ENCODE measurements around the gene PGS1. TPM values are rescaled to one million over a fixed set of nuclear protein-coding genes. Genes with fewer than 3 reads are reported as not detected.

The PGS1 gene
- polyA plus RNA-seq, 2 donors, result 13.9 to 14.2 TPM

GRCh38 chr17:78362671-78363070, 15.8 kb upstream of the PGS1 start:
- H3K9me3 ChIP-seq (ENCODE audit: control insufficient read depth in 2 of 2, insufficient read depth in 1 of 2, low read depth in 1 of 2, low read length in 1 of 2), result no peaks in the 10 kb centered on the region
- no peak overlapping the region for H3K27ac ChIP-seq (ENCODE audit: low read depth in 2 of 2, low read length in 1 of 2)
- H3K27me3 ChIP-seq (ENCODE audit: control insufficient read depth in 1 of 2, insufficient read depth in 2 of 2, low read length in 2 of 2), result no peaks in the 10 kb centered on the region
- 84 to 85% methylated on average over 7 of the region's 7 CpGs for WGBS, 2 donors
- no peak overlapping the region for H3K4me3 ChIP-seq (ENCODE audit: low read depth in 1 of 2, low read length in 2 of 2)
- peaks cover 0 to 16% of the 10 kb centered on the region in 2 donors for H3K4me1 ChIP-seq (ENCODE audit: control insufficient read depth in 2 of 2, insufficient read depth in 2 of 2, low read length in 1 of 2)
- peaks cover 1% of the 10 kb centered on the region in 2 donors for H3K36me3 ChIP-seq (ENCODE audit: control insufficient read depth in 2 of 2, insufficient read depth in 2 of 2, low read length in 1 of 2)

GRCh38 chr17:78364436-78365281, 13.8 kb upstream of the PGS1 start:
- 65 to 73% methylated on average over 26 of the region's 26 CpGs for WGBS, 2 donors
- Histone ChIP-seq H3K36me3 (ENCODE audit: control insufficient read depth in 2 of 2, insufficient read depth in 2 of 2, low read length in 1 of 2) (no peaks in the 10 kb centered on the region), H3K9me3 (ENCODE audit: control insufficient read depth in 2 of 2, insufficient read depth in 1 of 2, low read depth in 1 of 2, low read length in 1 of 2) (no peaks in the 10 kb centered on the region), H3K27me3 (ENCODE audit: control insufficient read depth in 1 of 2, insufficient read depth in 2 of 2, low read length in 2 of 2) (no peaks in the 10 kb centered on the region), H3K27ac (ENCODE audit: low read depth in 2 of 2, low read length in 1 of 2) (no peak overlapping the region), H3K4me3 (ENCODE audit: low read depth in 1 of 2, low read length in 2 of 2) (no peak overlapping the region), H3K4me1 (ENCODE audit: control insufficient read depth in 2 of 2, insufficient read depth in 2 of 2, low read length in 1 of 2) (peaks cover 0 to 5% of the 10 kb centered on the region in 2 donors)

- WGBS, 2 donors, result 64 to 69% methylated on average over 16 of the region's 16 CpGs
- Histone ChIP-seq H3K4me3 (ENCODE audit: low read depth in 1 of 2, low read length in 2 of 2) (no peak overlapping the region), H3K27me3 (ENCODE audit: control insufficient read depth in 1 of 2, insufficient read depth in 2 of 2, low read length in 2 of 2) (no peaks in the 10 kb centered on the region), H3K4me1 (ENCODE audit: control insufficient read depth in 2 of 2, insufficient read depth in 2 of 2, low read length in 1 of 2) (peaks cover 0 to 5% of the 10 kb centered on the region in 2 donors), H3K9me3 (ENCODE audit: control insufficient read depth in 2 of 2, insufficient read depth in 1 of 2, low read depth in 1 of 2, low read length in 1 of 2) (no peaks in the 10 kb centered on the region), H3K27ac (ENCODE audit: low read depth in 2 of 2, low read length in 1 of 2) (peak overlapping the region; percentile 22 to 67), H3K36me3 (ENCODE audit: control insufficient read depth in 2 of 2, insufficient read depth in 2 of 2, low read length in 1 of 2) (no peaks in the 10 kb centered on the region)
Measured at GRCh38 chr17:78365561-78366108, 12.8 kb upstream of the PGS1 start.

- peak overlapping the region; percentile 22 to 67 for H3K27ac ChIP-seq (ENCODE audit: low read depth in 2 of 2, low read length in 1 of 2)
- H3K36me3 ChIP-seq (ENCODE audit: control insufficient read depth in 2 of 2, insufficient read depth in 2 of 2, low read length in 1 of 2), result no peaks in the 10 kb centered on the region
- no peaks in the 10 kb centered on the region for H3K9me3 ChIP-seq (ENCODE audit: control insufficient read depth in 2 of 2, insufficient read depth in 1 of 2, low read depth in 1 of 2, low read length in 1 of 2)
- no peaks in the 10 kb centered on the region for H3K27me3 ChIP-seq (ENCODE audit: control insufficient read depth in 1 of 2, insufficient read depth in 2 of 2, low read length in 2 of 2)
- H3K4me1 ChIP-seq (ENCODE audit: control insufficient read depth in 2 of 2, insufficient read depth in 2 of 2, low read length in 1 of 2), result peaks cover 0 to 5% of the 10 kb centered on the region in 2 donors
- no peak overlapping the region for H3K4me3 ChIP-seq (ENCODE audit: low read depth in 1 of 2, low read length in 2 of 2)
- WGBS, 2 donors, result 64 to 75% methylated on average over 18 of the region's 18 CpGs
Measured at GRCh38 chr17:78366109-78366848, 12.2 kb upstream of the PGS1 start.

- no peak overlapping the region for H3K4me3 ChIP-seq (ENCODE audit: low read depth in 1 of 2, low read length in 2 of 2)
Measured at GRCh38 chr17:78367193-78367592, 11.3 kb upstream of the PGS1 start.

GRCh38 chr17:78368348-78368747, 10.1 kb upstream of the PGS1 start:
- no peak overlapping the region for H3K4me3 ChIP-seq (ENCODE audit: low read depth in 1 of 2, low read length in 2 of 2)
- no peaks in the 10 kb centered on the region for H3K36me3 ChIP-seq (ENCODE audit: control insufficient read depth in 2 of 2, insufficient read depth in 2 of 2, low read length in 1 of 2)
- H3K4me1 ChIP-seq (ENCODE audit: control insufficient read depth in 2 of 2, insufficient read depth in 2 of 2, low read length in 1 of 2), result peaks cover 0 to 5% of the 10 kb centered on the region in 2 donors
- no peaks in the 10 kb centered on the region for H3K9me3 ChIP-seq (ENCODE audit: control insufficient read depth in 2 of 2, insufficient read depth in 1 of 2, low read depth in 1 of 2, low read length in 1 of 2)
- H3K27ac ChIP-seq (ENCODE audit: low read depth in 2 of 2, low read length in 1 of 2), result no peak overlapping the region
- no peaks in the 10 kb centered on the region for H3K27me3 ChIP-seq (ENCODE audit: control insufficient read depth in 1 of 2, insufficient read depth in 2 of 2, low read length in 2 of 2)
- 73 to 82% methylated on average over 5 to 6 of the region's 6 CpGs for WGBS, 2 donors

More at GRCh38 chr17:78367193-78367592, 11.3 kb upstream of the PGS1 start:
- Histone ChIP-seq H3K4me1 (ENCODE audit: control insufficient read depth in 2 of 2, insufficient read depth in 2 of 2, low read length in 1 of 2) (peaks cover 0 to 5% of the 10 kb centered on the region in 2 donors), H3K27ac (ENCODE audit: low read depth in 2 of 2, low read length in 1 of 2) (no peak overlapping the region), H3K36me3 (ENCODE audit: control insufficient read depth in 2 of 2, insufficient read depth in 2 of 2, low read length in 1 of 2) (no peaks in the 10 kb centered on the region), H3K9me3 (ENCODE audit: control insufficient read depth in 2 of 2, insufficient read depth in 1 of 2, low read depth in 1 of 2, low read length in 1 of 2) (no peaks in the 10 kb centered on the region), H3K27me3 (ENCODE audit: control insufficient read depth in 1 of 2, insufficient read depth in 2 of 2, low read length in 2 of 2) (no peaks in the 10 kb centered on the region)
- 81 to 91% methylated on average over 5 of the region's 5 CpGs for WGBS, 2 donors

- Histone ChIP-seq H3K27ac (ENCODE audit: low read depth in 2 of 2, low read length in 1 of 2) (no peak overlapping the region), H3K27me3 (ENCODE audit: control insufficient read depth in 1 of 2, insufficient read depth in 2 of 2, low read length in 2 of 2) (no peaks in the 10 kb centered on the region), H3K9me3 (ENCODE audit: control insufficient read depth in 2 of 2, insufficient read depth in 1 of 2, low read depth in 1 of 2, low read length in 1 of 2) (no peaks in the 10 kb centered on the region), H3K4me3 (ENCODE audit: low read depth in 1 of 2, low read length in 2 of 2) (no peak overlapping the region), H3K4me1 (ENCODE audit: control insufficient read depth in 2 of 2, insufficient read depth in 2 of 2, low read length in 1 of 2) (peaks cover 0 to 5% of the 10 kb centered on the region in 2 donors), H3K36me3 (ENCODE audit: control insufficient read depth in 2 of 2, insufficient read depth in 2 of 2, low read length in 1 of 2) (no peaks in the 10 kb centered on the region)
- WGBS, 2 donors, result 95 to 96% methylated on average over 8 of the region's 8 CpGs
Measured at GRCh38 chr17:78368854-78369495, 9.5 kb upstream of the PGS1 start.

GRCh38 chr17:78369791-78370381, 8.6 kb upstream of the PGS1 start:
- Histone ChIP-seq H3K4me3 (ENCODE audit: low read depth in 1 of 2, low read length in 2 of 2) (no peak overlapping the region), H3K4me1 (ENCODE audit: control insufficient read depth in 2 of 2, insufficient read depth in 2 of 2, low read length in 1 of 2) (peaks cover 0 to 11% of the 10 kb centered on the region in 2 donors), H3K36me3 (ENCODE audit: control insufficient read depth in 2 of 2, insufficient read depth in 2 of 2, low read length in 1 of 2) (no peaks in the 10 kb centered on the region), H3K27me3 (ENCODE audit: control insufficient read depth in 1 of 2, insufficient read depth in 2 of 2, low read length in 2 of 2) (no peaks in the 10 kb centered on the region), H3K9me3 (ENCODE audit: control insufficient read depth in 2 of 2, insufficient read depth in 1 of 2, low read depth in 1 of 2, low read length in 1 of 2) (no peaks in the 10 kb centered on the region), H3K27ac (ENCODE audit: low read depth in 2 of 2, low read length in 1 of 2) (no peak overlapping the region)
- 63 to 66% methylated on average over 13 of the region's 13 CpGs for WGBS, 2 donors

- no peaks in the 10 kb centered on the region for H3K36me3 ChIP-seq (ENCODE audit: control insufficient read depth in 2 of 2, insufficient read depth in 2 of 2, low read length in 1 of 2)
- H3K27ac ChIP-seq (ENCODE audit: low read depth in 2 of 2, low read length in 1 of 2), result no peak overlapping the region
- no peaks in the 10 kb centered on the region for H3K27me3 ChIP-seq (ENCODE audit: control insufficient read depth in 1 of 2, insufficient read depth in 2 of 2, low read length in 2 of 2)
- no peak overlapping the region for H3K4me3 ChIP-seq (ENCODE audit: low read depth in 1 of 2, low read length in 2 of 2)
- H3K4me1 ChIP-seq (ENCODE audit: control insufficient read depth in 2 of 2, insufficient read depth in 2 of 2, low read length in 1 of 2), result peaks cover 0 to 14% of the 10 kb centered on the region in 2 donors
- H3K9me3 ChIP-seq (ENCODE audit: control insufficient read depth in 2 of 2, insufficient read depth in 1 of 2, low read depth in 1 of 2, low read length in 1 of 2), result no peaks in the 10 kb centered on the region
- 84 to 87% methylated on average over 7 of the region's 7 CpGs for WGBS, 2 donors
Measured at GRCh38 chr17:78371056-78371455, 7.4 kb upstream of the PGS1 start.

Measured in esophagus (tissue), 2 donors.